ENCODE results near the gene KCNH3.
A peak's percentile ranks its signal among the peaks of the same experiment; 100 is the strongest.
"Not testable (repeated sequence)": the region's sequence is repeated elsewhere in the genome, so short reads cannot be mapped to it uniquely, and the experiment has no call there.

Gene KCNH3

GRCh38 chr12:49527361-49528130, 11.3 kb upstream of the KCNH3 start:
- DNase-seq: no peak

- no peak for DNase-seq
Observed at GRCh38 chr12:49529414-49529813, 9.4 kb upstream of the KCNH3 start.

- no peak for DNase-seq
Observed at GRCh38 chr12:49531745-49532144, 7.1 kb upstream of the KCNH3 start.

DNA sequence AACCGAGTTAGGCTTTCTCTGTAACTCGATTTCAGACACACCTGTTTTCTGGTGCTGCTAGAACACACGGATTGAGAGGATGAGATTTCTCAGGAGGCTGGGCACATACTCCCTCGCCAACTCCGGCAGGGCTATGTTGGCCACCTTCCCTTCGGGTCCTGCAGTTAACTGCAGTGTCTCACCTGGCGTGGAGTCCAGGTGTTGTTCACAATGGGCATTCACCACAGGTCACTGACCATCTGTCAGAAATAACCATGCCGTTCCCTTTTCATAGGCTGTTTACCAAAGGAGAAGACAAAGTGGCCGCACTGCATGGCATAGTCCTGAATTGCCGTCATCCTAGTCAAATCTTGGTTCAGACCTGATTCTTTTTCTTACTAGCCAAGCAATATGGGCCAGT, 5.5 kb upstream of the KCNH3 start:
- no peak for DNase-seq

DNA sequence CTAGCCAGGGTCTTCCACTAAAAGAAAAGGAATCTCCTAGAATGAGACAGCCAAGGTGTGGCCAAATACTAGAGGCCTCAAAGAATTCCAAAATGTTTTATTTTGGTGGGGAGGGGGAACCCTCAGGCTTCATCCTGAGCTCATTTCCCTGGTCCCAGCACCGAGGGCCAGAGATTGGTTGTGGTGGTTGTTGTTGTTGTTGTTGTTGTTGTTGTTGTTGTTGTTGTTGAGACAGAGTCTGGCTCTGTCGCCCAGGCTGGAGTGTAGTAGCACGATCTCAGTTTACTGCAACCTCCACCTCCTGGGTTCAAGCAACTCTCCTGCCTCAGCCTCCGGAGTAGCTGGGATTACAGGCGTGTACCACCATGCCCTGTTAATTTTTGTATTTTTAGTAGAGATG, 4.7 kb upstream of the KCNH3 start:
- not testable (repeated sequence) for DNase-seq

- no peak for DNase-seq
Observed at GRCh38 chr12:49534731-49535278, 4.0 kb upstream of the KCNH3 start.

DNA sequence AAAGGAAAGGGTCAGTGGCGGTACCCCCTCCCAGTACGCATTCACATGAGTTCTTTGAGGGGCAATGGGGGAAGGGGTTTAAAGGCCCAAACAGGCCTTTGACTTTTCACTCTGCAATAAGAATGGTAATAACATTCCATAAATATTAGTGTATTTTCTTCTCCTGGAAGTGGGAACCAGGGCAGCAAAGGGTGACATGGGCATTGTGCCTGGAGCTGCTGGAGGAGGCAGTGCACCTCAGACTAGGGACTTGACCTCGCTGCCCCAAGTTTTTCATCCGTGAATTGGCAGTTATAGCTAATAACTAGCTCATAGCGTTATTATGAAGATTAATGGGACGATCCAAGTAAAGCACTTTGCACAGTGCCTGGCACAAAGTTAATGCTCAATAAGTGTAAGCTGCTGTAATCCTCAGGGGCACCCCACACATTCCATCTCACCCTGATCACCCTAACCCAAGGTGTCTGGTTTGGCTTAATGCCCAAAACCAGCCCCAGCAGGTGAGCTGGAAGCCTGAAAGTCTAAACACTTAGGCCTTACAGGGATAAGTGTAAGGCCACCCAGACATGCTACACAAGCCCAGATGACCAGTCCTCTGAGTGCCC, 2.8 kb upstream of the KCNH3 start:
- DNase-seq: no peak

- DNase-seq: no peak
Observed at GRCh38 chr12:49536526-49537071, 2.2 kb upstream of the KCNH3 start.

GRCh38 chr12:49537231-49537751, 1.5 kb upstream of the KCNH3 start:
- no peak for DNase-seq

GRCh38 chr12:49537752-49538509, 899 bp upstream of the KCNH3 start:
- peak; percentile 59 for DNase-seq

- no peak for DNase-seq
Observed at GRCh38 chr12:49539406-49540228, 787 bp downstream of the KCNH3 start.

DNA sequence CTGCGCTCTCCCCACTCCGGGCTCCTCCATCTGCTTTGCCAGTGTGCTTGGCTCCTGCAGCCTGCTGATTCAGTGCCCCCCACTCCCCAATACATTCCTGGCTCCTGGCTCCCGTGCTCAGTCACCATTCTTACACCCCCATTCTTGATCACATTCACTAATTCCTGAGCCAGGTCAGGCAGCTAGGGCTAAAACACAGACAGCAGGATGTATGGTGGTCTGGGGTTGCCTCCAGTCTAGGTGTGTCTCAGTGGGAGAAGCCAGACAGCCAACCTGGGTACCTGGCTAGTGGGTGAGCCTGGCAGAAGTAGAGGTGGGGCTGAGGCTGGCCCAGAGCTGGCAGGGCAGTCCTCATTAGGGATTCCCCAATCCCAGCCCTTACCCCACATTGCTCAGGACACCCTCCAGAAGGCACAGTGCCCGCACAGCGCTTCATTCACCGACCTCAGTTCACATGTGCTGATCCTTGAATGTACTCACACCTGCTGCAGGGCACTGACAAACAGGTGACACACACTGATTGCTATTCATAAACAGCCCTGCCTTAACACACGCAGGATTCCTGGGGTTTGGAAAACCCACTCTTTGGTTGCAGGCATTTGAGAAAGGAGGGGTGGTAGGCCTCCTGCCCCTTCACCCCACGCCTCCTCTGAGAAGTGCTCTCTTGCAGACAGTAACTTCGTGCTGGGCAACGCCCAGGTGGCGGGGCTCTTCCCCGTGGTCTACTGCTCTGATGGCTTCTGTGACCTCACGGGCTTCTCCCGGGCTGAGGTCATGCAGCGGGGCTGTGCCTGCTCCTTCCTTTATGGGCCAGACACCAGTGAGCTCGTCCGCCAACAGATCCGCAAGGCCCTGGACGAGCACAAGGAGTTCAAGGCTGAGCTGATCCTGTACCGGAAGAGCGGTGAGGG, 1.7 kb downstream of the KCNH3 start:
- peak; percentile 75 for DNase-seq

- DNase-seq: no peak
Observed at GRCh38 chr12:49541140-49541861, 2.5 kb downstream of the KCNH3 start.

- no peak for DNase-seq
Observed at GRCh38 chr12:49541911-49542505, 3.2 kb downstream of the KCNH3 start.

DNA sequence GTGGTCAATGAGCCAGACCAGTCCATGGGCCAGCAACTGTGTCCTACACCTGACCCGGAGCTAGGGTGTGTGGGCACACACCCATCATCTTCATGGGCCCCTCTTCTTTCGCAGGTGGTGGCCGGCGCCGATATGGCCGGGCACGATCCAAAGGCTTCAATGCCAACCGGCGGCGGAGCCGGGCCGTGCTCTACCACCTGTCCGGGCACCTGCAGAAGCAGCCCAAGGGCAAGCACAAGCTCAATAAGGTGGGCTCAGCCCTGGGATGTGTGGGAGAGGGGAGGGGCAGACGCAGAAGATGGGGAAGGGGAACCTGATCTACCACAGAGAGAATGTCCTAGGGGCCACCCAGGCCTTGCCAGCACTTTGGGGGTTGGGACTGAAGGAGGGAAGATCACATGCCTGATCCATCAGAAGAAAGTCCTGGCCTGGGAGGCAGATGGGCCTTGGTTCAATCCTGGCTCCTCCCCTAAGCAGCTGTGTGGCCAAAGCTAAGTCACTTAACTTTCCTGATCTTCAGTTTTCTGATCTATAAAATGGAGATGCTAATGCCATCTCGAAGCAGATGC, 3.8 kb downstream of the KCNH3 start:
- DNase-seq: no peak

DNA sequence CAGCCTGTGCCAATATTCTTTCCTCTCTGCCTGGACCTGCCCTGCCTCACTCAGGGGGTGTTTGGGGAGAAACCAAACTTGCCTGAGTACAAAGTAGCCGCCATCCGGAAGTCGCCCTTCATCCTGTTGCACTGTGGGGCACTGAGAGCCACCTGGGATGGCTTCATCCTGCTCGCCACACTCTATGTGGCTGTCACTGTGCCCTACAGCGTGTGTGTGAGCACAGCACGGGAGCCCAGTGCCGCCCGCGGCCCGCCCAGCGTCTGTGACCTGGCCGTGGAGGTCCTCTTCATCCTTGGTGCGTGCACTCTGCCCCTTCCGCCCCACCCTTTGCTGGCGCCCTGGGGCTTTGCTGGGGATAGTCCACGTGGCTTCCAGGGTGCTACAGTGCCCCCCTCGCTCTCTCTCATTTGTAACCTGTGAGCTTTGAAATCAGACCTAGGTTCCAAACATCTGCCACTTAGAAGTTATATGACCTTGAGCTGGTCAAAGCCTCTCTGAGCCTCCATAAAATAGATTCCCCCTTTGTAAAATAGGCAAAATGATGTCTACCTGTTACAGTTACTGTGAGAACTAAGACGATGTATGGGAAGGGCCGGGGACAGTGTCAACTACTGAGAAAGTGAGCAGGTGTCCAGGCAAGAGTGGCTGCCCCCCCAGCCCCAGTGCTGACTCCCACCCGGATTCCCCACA, 4.5 kb downstream of the KCNH3 start:
- no peak for DNase-seq

DNA sequence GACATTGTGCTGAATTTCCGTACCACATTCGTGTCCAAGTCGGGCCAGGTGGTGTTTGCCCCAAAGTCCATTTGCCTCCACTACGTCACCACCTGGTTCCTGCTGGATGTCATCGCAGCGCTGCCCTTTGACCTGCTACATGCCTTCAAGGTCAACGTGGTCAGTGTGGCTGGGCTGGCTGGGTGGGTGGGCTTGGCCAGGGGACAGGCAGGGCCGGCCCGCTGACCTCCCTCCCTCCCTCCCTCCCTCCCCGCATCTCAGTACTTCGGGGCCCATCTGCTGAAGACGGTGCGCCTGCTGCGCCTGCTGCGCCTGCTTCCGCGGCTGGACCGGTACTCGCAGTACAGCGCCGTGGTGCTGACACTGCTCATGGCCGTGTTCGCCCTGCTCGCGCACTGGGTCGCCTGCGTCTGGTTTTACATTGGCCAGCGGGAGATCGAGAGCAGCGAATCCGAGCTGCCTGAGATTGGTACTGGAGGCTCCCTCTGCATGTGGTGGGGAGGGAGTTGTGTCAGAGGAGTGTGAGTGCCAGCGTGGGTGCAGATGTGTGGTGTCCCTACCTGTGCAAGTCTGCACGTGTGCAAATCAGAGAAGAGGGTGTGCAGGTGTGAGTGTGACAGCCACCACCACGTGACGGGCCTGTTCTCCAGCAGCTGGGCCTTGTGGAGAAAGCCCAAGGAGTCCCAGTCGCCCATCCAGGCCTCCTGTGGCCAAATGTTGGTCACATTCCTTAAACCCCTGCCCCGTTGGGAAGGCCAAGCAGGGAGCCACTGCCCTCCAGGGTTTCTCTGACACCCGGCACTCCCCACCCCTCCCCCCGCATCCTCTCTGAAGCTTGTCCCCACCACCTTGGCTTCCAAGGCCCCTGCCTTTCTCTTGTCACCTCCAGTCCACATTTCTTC, 5.3 kb downstream of the KCNH3 start:
- peak; percentile 54 for DNase-seq

DNA sequence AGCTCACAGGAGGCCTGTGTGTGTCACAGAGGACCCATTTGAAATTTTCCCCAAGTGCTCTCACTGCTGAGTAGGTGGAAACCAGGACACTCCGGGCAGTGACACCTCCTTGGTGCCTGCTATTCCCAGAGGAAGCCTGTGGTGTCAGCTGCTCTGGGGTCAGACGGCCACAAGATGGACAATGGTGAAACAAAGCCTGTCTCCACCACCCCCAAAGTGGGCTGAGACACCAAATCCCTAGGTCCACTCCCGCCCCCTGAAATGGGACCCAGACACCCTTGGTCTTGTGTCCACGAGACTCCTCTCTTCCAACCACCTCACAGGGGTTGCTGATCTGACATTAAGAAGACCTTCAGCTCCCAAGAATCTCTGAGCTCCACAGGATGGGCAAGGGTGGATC, 7.0 kb downstream of the KCNH3 start:
- DNase-seq: peak; percentile 32
